GM23248 (cell line): ENCODE data around the gene CNN1.

Source experiments
- EZH2 ChIP-seq: fragments of 200-600 bp; sonication (generic); IDR thresholded peaks from 2 replicates; pipeline ENCODE4 v1.6.1; 2018; ENCODE audit warnings: antibody characterized with exemption, mild to moderate bottlenecking; ENCODE audit not compliant: insufficient read depth, poor library complexity, severe bottlenecking
- EZH2phosphoT487 ChIP-seq: fragments of 200-600 bp; sonication (generic); IDR thresholded peaks from 2 replicates; pipeline ENCODE4 v1.6.1; 2018; ENCODE audit warnings: antibody characterized with exemption, moderate library complexity, mild to moderate bottlenecking, low read depth; ENCODE audit not compliant: insufficient read depth

DNA sequence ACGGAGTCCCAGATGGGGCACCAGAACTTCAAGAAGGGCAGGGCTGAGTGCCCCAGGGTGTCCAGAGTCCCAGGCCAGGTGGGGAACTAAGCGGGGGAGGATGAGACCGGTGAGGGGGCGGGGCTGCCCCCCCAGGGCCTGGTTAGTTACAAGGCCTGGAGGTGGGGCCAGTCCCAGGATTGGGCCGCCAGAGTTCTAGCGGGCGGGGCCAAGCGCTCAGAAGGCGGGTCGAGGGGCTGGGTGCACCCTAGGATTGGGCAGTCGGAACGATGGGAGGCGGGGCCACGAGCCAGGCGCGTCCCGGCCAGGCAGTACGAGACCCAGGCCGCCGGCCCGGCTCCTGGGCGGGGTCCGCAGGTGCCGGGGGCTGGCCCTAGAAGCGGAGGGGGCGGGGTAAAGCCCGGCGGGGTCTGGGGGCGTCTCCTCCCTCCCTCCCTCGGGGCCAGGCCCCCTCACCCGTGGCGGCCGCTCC is 33.6 kb upstream of the CNN1 start:
- TF ChIP-seq EZH2 (no peak), EZH2phosphoT487 (no peak)
